Uterus (tissue), 4 donors: ENCODE results near the gene UBAC1. TPM values are rescaled to one million over a fixed set of nuclear protein-coding genes. Genes with fewer than 3 reads are reported as not detected.

Experiments used
- DNase-seq, 2 donors: peaks; one replicate each; pipeline ENCODE4 v3.0.0-alpha.2; 2019 to 2020
- H3K27ac ChIP-seq, 2 donors: fragments of 200-600 bp; sonication (generic); 1 replicate in 1 of 2; 2 replicates in 1 of 2; pipeline ENCODE4 v1.5.1; 2016 to 2018
- H3K27me3 ChIP-seq, 2 donors: fragments of 200-600 bp; sonication (generic); one replicate each; pipeline ENCODE4 v1.5.1; 2018 to 2019; ENCODE audit warnings: control low read depth in 1 of 2
- H3K36me3 ChIP-seq, 2 donors: fragments of 200-600 bp; sonication (generic); one replicate each; pipeline ENCODE4 v1.5.1; 2019; ENCODE audit warnings: control low read depth in 1 of 2
- H3K4me1 ChIP-seq, 2 donors: fragments of 200-600 bp; sonication (generic); one replicate each; pipeline ENCODE4 v1.5.1; 2018 to 2019; ENCODE audit warnings: control low read depth in 1 of 2
- H3K4me3 ChIP-seq, 2 donors: fragments of 200-600 bp; sonication (generic); 1 replicate in 1 of 2; 2 replicates in 1 of 2; pipeline ENCODE4 v1.5.1; 2018 to 2019; ENCODE audit warnings: mild to moderate bottlenecking in 1 of 2
- H3K9me3 ChIP-seq, 2 donors: fragments of 200-600 bp; sonication (generic); one replicate each; pipeline ENCODE4 v1.5.1; 2019; ENCODE audit warnings: control low read depth in 1 of 2
- POLR2A ChIP-seq, 2 donors: fragments of 450-650 bp; IDR thresholded peaks; one replicate each; pipeline ENCODE4 v1.6.1; 2016; ENCODE audit warnings: antibody characterized with exemption in 2 of 2, mild to moderate bottlenecking in 1 of 2, moderate library complexity in 1 of 2
- intact Hi-C: fragments of 100-400 bp; cut with DNase I; formaldehyde crosslinking; loops from one replicate; pipeline ENCODE4 v1.15.1; 2023; ENCODE audit warnings: low total_unique reads
- total RNA-seq, 4 donors: library from RNA; depleted of rRNA in 3 of 4; stranded (reverse); fragments of >200 nt in 3 of 4; gene quantifications; one replicate each; pipeline versions ENCODE4 v1.1.0 to v1.2.4, GENCODE V29; 2014 to 2023
- TF ChIP-seq, protein P1 (sequence below), 4 experiments: fragments of 200-600 bp in 2 of 4; fragments of 450-650 bp in 2 of 4; sonication (generic) in 2 of 4; IDR thresholded peaks; one replicate each; pipeline ENCODE4 v1.5.1; 2016 to 2019; ENCODE audit warnings: antibody characterized with exemption in 4 of 4, mild to moderate bottlenecking in 2 of 4, moderate library complexity in 1 of 4
- donor health status: DM: yes; HTN: yes; CAD: no.

Gene UBAC1, protein sequence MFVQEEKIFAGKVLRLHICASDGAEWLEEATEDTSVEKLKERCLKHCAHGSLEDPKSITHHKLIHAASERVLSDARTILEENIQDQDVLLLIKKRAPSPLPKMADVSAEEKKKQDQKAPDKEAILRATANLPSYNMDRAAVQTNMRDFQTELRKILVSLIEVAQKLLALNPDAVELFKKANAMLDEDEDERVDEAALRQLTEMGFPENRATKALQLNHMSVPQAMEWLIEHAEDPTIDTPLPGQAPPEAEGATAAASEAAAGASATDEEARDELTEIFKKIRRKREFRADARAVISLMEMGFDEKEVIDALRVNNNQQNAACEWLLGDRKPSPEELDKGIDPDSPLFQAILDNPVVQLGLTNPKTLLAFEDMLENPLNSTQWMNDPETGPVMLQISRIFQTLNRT
- total RNA-seq: 10 to 100 TPM; 25.1 to 46.1 (median 35.8) TPM

DNA sequence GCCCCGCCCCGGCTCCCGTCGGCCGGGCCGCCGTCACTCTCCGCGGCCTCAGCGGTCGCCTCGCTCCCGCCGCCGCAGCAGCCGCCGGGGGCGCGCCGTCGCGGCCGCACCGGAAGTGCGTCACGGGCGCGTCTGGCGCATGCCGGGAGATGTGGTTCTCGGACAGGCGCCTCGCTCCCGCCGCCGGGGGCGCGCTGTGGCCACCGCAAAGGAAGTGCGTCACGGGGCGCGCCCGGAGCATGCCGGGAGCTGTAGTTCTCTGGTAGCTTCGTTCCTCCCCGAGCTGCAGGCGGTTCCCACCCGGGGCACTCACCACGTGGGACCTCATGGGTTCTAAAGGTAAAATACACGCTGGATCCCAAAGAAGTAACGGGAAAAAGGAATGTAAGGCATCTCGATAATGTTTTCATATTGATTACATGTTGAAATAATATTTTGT lies at the start of gene UBAC1:
Gene UBAC1 (minus strand): TSS at position 97 of the 439 bp plus-strand sequence. CDS start 211 bp downstream, outside the sequence.
- Histone ChIP-seq H3K27me3 (no peaks in the 10 kb centered on the region), H3K9me3 (no peaks in the 10 kb centered on the region), H3K4me1 (peaks cover 0 to 3% of the 10 kb centered on the region in 2 donors), H3K27ac (peak within 1 kb of the TSS; percentile 77 to 91), H3K4me3 (peak within 1 kb of the TSS; percentile 94 to 97), H3K36me3 (no peaks in the 10 kb centered on the region)
- peak; percentile 95 to 96 for DNase-seq
- intact Hi-C loops: no loop called here
- peak; percentile 53 to 54 for TF ChIP-seq POLR2A (IDR thresholded peaks at IDR 0.05)
- TF ChIP-seq, protein P1, sequence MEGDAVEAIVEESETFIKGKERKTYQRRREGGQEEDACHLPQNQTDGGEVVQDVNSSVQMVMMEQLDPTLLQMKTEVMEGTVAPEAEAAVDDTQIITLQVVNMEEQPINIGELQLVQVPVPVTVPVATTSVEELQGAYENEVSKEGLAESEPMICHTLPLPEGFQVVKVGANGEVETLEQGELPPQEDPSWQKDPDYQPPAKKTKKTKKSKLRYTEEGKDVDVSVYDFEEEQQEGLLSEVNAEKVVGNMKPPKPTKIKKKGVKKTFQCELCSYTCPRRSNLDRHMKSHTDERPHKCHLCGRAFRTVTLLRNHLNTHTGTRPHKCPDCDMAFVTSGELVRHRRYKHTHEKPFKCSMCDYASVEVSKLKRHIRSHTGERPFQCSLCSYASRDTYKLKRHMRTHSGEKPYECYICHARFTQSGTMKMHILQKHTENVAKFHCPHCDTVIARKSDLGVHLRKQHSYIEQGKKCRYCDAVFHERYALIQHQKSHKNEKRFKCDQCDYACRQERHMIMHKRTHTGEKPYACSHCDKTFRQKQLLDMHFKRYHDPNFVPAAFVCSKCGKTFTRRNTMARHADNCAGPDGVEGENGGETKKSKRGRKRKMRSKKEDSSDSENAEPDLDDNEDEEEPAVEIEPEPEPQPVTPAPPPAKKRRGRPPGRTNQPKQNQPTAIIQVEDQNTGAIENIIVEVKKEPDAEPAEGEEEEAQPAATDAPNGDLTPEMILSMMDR (IDR thresholded peaks at IDR 0.05): peak in 3 of 4 experiments; percentile 53 to 78 (median 75)

DNA sequence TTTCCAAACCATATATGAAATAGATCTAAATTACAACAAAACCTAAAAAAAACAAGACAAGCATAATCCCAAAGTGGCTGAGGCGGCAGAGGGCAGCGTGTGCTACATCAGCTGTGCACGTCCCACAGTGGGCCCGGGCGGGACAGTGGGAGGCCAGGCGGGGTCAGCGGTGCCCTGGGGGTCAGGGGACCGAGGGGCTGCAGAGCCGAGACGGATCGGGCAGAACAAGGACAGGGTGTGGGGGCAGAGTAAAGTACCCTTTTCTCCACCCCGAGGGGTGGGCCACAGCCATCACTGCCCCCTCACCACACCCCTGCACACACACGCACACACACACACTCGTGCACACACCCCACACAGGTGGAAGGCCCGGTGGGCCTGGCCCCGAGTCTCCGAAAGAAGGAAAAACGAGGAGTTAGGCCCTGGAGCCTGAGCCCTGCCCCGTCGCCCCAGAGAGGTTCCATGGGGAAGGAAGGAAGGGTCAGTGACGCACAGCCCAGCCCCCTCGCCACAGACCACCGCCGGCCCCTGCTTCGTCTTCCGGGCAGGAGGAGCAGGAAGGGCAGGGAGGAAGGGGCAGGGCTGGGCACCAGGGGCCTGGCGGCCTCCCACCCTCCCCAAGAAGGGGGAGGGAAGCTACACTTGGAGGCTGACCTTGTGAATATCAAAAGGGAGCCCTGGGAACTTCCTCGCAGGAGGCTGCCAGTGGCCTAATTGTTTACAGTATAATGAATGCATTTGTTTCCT lies 49.6 kb upstream of the UBAC1 start:
- no peak for TF ChIP-seq POLR2A (IDR thresholded peaks at IDR 0.05)
- TF ChIP-seq, protein P1 (IDR thresholded peaks at IDR 0.05): no peak
- no peaks in the 10 kb centered on the region for H3K9me3 ChIP-seq
- H3K4me1 ChIP-seq: no peaks in the 10 kb centered on the region
- no peaks in the 10 kb centered on the region for H3K36me3 ChIP-seq
- H3K27me3 ChIP-seq: no peaks in the 10 kb centered on the region
- peak in 1 of 2 donors; percentile 56 for DNase-seq
- intact Hi-C loops: no loop called here
- H3K4me3 ChIP-seq: no peak overlapping the region
- H3K27ac ChIP-seq: peak overlapping the region; percentile 40 to 65

DNA sequence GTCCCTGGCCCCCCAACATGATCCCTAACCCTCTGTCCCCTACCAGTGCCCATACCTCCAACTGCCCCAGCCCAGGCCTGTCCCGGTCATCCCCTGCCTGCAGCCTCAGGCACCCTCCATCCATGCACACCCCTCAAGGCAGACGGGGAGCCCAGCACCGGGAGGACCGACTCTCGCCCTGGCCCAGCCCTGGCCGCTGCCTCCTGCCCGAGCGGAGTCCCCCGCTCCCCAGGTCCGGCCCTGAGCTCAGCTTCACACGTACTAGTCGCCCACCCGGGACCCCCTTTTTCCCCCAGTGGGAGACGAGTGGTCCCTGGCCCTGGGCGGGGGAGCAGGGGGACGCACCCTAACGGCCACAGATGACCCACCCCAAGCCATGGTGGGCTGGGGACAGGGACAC lies 49.0 kb upstream of the UBAC1 start:
- TF ChIP-seq, protein P1 (IDR thresholded peaks at IDR 0.05): no peak
- TF ChIP-seq POLR2A (IDR thresholded peaks at IDR 0.05): no peak
- DNase-seq: no peak
- intact Hi-C loops: no loop called here
- H3K27me3 ChIP-seq: no peaks in the 10 kb centered on the region
- no peak overlapping the region for H3K4me3 ChIP-seq
- H3K4me1 ChIP-seq: no peaks in the 10 kb centered on the region
- no peaks in the 10 kb centered on the region for H3K9me3 ChIP-seq
- peak overlapping the region; percentile 29 to 40 for H3K27ac ChIP-seq
- H3K36me3 ChIP-seq: no peaks in the 10 kb centered on the region

DNA sequence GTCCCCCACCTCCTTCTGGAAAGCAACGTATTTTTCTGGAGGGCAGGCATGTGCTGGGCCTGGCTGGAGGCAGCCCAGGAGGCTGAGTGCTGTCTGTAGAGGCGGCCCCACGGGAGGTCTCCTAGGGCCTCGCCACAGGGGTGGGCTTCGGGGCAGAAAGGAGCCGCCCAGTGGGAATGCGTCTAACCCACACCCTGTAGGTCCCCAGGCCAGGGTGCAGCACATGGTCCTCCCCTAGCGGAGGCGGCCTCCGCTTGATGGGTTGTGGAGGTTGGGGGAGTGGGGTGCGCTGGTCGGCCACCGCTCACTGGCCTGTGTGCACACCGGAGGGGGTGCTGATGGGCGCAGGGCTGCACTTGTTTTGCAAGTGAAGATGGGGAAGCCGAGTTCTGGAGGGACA lies 48.3 kb upstream of the UBAC1 start:
- no peak for DNase-seq
- Histone ChIP-seq H3K4me1 (no peaks in the 10 kb centered on the region), H3K36me3 (no peaks in the 10 kb centered on the region), H3K9me3 (no peaks in the 10 kb centered on the region), H3K27ac (peak overlapping the region; percentile 20 to 29), H3K4me3 (no peak overlapping the region), H3K27me3 (no peaks in the 10 kb centered on the region)
- no peak for TF ChIP-seq POLR2A (IDR thresholded peaks at IDR 0.05)
- TF ChIP-seq, protein P1 (IDR thresholded peaks at IDR 0.05): no peak
- intact Hi-C loops: no loop called here

DNA sequence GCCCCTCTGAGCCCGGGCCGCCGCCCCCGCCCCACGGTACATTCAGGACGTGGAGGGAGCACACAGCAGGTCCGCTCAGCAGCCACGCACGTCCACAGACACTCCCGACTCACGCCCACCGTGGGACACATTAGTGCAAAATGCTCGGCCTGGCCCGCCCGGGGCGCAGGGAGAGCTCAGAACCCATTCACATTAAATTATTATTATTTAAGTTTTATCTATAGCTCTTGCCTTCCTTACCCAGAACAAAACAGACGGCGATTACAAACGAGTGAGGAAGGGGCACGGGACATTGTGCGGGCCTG lies 47.5 kb upstream of the UBAC1 start:
- peaks cover 0 to under 1% of the 10 kb centered on the region in 2 donors for H3K4me1 ChIP-seq
- no peaks in the 10 kb centered on the region for H3K9me3 ChIP-seq
- no peaks in the 10 kb centered on the region for H3K27me3 ChIP-seq
- peak overlapping the region; percentile 18 to 20 for H3K27ac ChIP-seq
- no peak overlapping the region for H3K4me3 ChIP-seq
- TF ChIP-seq POLR2A (IDR thresholded peaks at IDR 0.05): no peak
- TF ChIP-seq, protein P1 (IDR thresholded peaks at IDR 0.05): no peak
- DNase-seq: no peak
- no peaks in the 10 kb centered on the region for H3K36me3 ChIP-seq
- intact Hi-C loops: no loop called here
